PFSK-1 (cell line): Measurements from ENCODE around the gene MPZL1.

Experiments used
- POLR2AphosphoS5 ChIP-seq: IDR thresholded peaks from 2 replicates; pipeline ENCODE4 v1.6.1; 2012; ENCODE audit warnings: low read depth, mild to moderate bottlenecking, control low read depth, low read length, moderate library complexity
- TAF1 ChIP-seq: IDR thresholded peaks from 2 replicates; pipeline ENCODE4 v1.6.1; 2012; ENCODE audit warnings: low read length, control low read depth, borderline replicate concordance; ENCODE audit not compliant: insufficient read depth
- TF ChIP-seq, protein P1 (sequence below), 2 experiments: IDR thresholded peaks; 2 replicates each; pipeline versions ENCODE4 v1.6.1 to v1.8.0; 2011 to 2012; ENCODE audit warnings: low read depth in 2 of 2, low read length in 2 of 2, control low read depth in 1 of 2, inconsistent platforms in 1 of 2, mild to moderate bottlenecking in 1 of 2, moderate library complexity in 1 of 2; ENCODE audit not compliant: insufficient read depth in 1 of 2

DNA sequence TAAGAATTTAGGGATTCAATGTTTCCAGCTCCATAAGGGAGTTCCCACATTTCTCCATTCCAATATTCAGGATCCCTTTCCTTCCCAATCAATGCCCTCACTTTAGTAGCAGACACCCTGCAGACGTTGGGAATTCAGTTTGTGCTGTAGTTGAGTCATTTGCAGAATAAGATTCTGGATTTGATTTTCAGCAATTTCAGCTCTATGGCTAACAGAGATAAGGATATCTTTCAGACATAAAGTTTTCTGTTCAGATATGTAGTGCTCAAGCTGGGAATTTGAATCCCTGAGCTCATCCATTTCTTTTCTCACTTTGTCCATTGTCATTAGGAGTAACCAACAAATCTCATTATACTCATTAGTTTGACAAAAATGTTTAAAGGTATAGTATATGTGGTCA is 13.1 kb downstream of the MPZL1 start:
- TF ChIP-seq TAF1 (no peak), POLR2AphosphoS5 (no peak)
- TF ChIP-seq, protein P1, sequence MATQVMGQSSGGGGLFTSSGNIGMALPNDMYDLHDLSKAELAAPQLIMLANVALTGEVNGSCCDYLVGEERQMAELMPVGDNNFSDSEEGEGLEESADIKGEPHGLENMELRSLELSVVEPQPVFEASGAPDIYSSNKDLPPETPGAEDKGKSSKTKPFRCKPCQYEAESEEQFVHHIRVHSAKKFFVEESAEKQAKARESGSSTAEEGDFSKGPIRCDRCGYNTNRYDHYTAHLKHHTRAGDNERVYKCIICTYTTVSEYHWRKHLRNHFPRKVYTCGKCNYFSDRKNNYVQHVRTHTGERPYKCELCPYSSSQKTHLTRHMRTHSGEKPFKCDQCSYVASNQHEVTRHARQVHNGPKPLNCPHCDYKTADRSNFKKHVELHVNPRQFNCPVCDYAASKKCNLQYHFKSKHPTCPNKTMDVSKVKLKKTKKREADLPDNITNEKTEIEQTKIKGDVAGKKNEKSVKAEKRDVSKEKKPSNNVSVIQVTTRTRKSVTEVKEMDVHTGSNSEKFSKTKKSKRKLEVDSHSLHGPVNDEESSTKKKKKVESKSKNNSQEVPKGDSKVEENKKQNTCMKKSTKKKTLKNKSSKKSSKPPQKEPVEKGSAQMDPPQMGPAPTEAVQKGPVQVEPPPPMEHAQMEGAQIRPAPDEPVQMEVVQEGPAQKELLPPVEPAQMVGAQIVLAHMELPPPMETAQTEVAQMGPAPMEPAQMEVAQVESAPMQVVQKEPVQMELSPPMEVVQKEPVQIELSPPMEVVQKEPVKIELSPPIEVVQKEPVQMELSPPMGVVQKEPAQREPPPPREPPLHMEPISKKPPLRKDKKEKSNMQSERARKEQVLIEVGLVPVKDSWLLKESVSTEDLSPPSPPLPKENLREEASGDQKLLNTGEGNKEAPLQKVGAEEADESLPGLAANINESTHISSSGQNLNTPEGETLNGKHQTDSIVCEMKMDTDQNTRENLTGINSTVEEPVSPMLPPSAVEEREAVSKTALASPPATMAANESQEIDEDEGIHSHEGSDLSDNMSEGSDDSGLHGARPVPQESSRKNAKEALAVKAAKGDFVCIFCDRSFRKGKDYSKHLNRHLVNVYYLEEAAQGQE (IDR thresholded peaks at IDR 0.05; ENCODE audit: insufficient read depth in 1 of 2, low read depth in 2 of 2, low read length in 2 of 2), result no peak
